Psoas muscle (tissue), 8 donors: Measurements from ENCODE around the gene BMPR1A. TPM values are rescaled to one million over a fixed set of nuclear protein-coding genes. Genes with fewer than 3 reads are reported as not detected.
"Not testable (repeated sequence)": the region's sequence is repeated elsewhere in the genome, so short reads cannot be mapped to it uniquely, and the experiment has no call there.

ENCODE experiments used
- ATAC-seq, 4 donors: fragments of 200-7000 bp; cut with Tn5 transposase; one replicate each; pipeline ENCODE4 v1.9.1; 2020; ENCODE audit warnings: moderate library complexity in 3 of 4, mild to moderate bottlenecking in 2 of 4
- DNase-seq, 2 donors: peaks; one replicate each; pipeline ENCODE4 v3.0.0-alpha.2; 2020
- H3K27ac ChIP-seq: fragments of 200-600 bp; one replicate; pipeline ENCODE4 v1.8.0; 2022
- H3K27me3 ChIP-seq, 3 donors: fragments of 200-600 bp in 1 of 3; one replicate each; pipeline versions ENCODE4 v1.6.1 to v1.8.0; 2013 to 2022; ENCODE audit warnings: low read length in 2 of 3, mild to moderate bottlenecking in 2 of 3, moderate library complexity in 1 of 3; ENCODE audit not compliant: insufficient read depth in 3 of 3
- H3K36me3 ChIP-seq, 2 donors: fragments of 200-600 bp in 1 of 2; one replicate each; pipeline versions ENCODE4 v1.6.1 to v1.8.0; 2013 to 2022; ENCODE audit warnings: low read depth in 1 of 2, mild to moderate bottlenecking in 1 of 2, moderate library complexity in 1 of 2; ENCODE audit not compliant: insufficient read depth in 1 of 2
- H3K4me1 ChIP-seq: fragments of 200-600 bp; one replicate; pipeline ENCODE4 v1.8.0; 2022
- H3K4me3 ChIP-seq: fragments of 200-600 bp; one replicate; pipeline ENCODE4 v1.8.0; 2022; ENCODE audit warnings: mild to moderate bottlenecking
- H3K9me3 ChIP-seq: fragments of 200-600 bp; one replicate; pipeline ENCODE4 v1.8.0; 2022
- WGBS, 3 donors: extraction: QIAGEN DNeasy Blood & Tissue Kit; methylation state at CpG; one replicate each; pipeline versions ENCODE4 v1.1.6 to v1.1.7; 2013; 5-methylcytosine and 5-hydroxymethylcytosine counted together
- intact Hi-C, 2 donors: fragments of 100-400 bp; cut with DNase I; formaldehyde crosslinking; loops; one replicate each; pipeline versions ENCODE4 v1.11.0 to v1.14.2; 2022
- polyA plus RNA-seq, 3 donors: library from polyadenylated mRNA; stranded (reverse); fragments of 200-250 nt; gene quantifications; one replicate each; pipeline ENCODE4 v1.2.3, GENCODE V29; 2013
- total RNA-seq, 4 donors: library from RNA; stranded (reverse); fragmentation: NEBNext Ultra II Directional in 2 of 4; extraction: Animal tissue kit (Norgen Biotek cat#: 25700) in 2 of 4; gene quantifications; one replicate each; pipeline versions ENCODE4 v1.2.1 to v1.2.4, GENCODE V29; 2021 to 2023
- TF ChIP-seq, protein P1 (sequence below): fragments of 200-600 bp; IDR thresholded peaks from one replicate; pipeline ENCODE4 v1.8.0; 2022; ENCODE audit warnings: antibody characterized with exemption
- donor health status: healthy with polysubstance abuse.
- donor health status: DM: no; HTN: no; CAD: no; lungs with moderate emphysema.
- donor health status: Bipolar disorder and iron deficiency.
- donor health status: healthy.
- donor health status: DM: yes; HTN: yes; CAD: no.
- donor health status: DM: no; HTN: no; CAD: no.
- donor health status: DM: no; HTN: no; CAD: no.
- donor health status: DM: yes; HTN: yes; CAD: no.

BMPR1A gene
- total and polyA plus RNA-seq, 7 donors, result 4.6 to 30.0 (median 22.7) TPM

DNA sequence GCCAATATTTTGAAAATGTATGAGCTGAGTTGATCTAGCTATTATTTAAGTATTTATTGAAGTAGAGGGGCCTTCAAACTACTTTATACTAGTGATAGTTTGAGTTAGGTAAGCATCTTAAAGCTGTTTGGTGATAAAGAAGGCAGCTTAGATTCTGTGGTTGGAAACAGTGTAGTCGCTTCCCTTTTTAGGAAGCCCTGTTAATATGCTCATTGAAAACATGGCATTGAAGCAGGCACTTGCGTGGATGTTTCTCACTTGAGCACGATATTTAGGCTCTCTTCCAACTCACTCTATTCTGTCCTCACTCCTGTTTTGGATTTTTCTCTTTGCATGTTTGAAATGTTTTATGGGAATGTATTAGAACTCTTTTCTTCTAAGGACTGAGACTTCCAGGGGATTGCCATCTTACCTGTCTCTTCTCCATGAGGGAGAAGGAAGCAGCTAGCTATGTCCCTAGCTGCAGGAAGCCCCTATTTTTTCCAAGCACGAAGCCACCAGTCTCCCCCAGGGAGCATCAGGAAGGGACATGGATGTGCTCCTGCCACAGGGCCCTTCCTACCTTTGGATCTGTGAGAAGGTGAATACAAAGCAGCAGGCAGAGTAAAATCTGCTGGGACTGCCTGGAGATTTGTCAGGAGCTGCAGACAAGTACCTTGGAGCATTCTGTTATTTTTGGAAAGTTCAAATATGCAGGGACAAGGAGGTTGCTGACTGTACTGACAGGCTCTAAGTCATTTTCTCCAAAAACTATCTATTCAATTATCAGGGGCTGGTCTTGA, 22.0 kb upstream of the BMPR1A start:
- no peak for DNase-seq
- intact Hi-C loops, result loop anchor here in 1 of 2 donors (2.0 kb wide), 1 partner anchor 18 kb away; no protein-coding TSS in a partner anchor
- H3K4me1 ChIP-seq, result peaks cover 43% of the 10 kb centered on the region
- peaks cover 0 to under 1% (median 0%) of the 10 kb centered on the region in 3 donors for H3K27me3 ChIP-seq
- 43 to 46% (median 45%) methylated on average over 4 of the region's 4 CpGs for WGBS, 3 donors
- no peak for ATAC-seq
- peak overlapping the region; percentile 86 for H3K27ac ChIP-seq
- TF ChIP-seq, protein P1, sequence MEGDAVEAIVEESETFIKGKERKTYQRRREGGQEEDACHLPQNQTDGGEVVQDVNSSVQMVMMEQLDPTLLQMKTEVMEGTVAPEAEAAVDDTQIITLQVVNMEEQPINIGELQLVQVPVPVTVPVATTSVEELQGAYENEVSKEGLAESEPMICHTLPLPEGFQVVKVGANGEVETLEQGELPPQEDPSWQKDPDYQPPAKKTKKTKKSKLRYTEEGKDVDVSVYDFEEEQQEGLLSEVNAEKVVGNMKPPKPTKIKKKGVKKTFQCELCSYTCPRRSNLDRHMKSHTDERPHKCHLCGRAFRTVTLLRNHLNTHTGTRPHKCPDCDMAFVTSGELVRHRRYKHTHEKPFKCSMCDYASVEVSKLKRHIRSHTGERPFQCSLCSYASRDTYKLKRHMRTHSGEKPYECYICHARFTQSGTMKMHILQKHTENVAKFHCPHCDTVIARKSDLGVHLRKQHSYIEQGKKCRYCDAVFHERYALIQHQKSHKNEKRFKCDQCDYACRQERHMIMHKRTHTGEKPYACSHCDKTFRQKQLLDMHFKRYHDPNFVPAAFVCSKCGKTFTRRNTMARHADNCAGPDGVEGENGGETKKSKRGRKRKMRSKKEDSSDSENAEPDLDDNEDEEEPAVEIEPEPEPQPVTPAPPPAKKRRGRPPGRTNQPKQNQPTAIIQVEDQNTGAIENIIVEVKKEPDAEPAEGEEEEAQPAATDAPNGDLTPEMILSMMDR, result no peak
- peaks cover 0 to 30% of the 10 kb centered on the region in 2 donors for H3K36me3 ChIP-seq
- no peaks in the 10 kb centered on the region for H3K9me3 ChIP-seq
- no peak overlapping the region for H3K4me3 ChIP-seq

DNA sequence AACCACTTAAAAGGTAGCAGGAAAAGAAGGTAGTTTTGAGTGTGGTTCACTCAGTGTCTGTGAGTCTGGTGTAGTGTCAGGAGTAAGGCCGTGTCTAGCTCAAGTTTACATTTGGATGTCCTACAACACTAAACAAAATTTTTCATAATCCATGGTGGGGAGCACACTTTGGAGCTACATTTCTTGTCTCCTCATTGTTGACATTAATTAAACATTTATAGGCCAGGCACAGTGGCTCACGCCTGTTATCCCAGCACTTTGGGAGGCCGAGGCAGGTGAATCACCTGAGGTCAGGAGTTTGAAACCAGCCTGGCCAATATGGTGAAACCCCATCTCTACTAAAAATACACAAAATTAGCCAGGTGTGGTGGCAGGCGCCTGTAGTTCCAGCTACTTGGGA, 21.1 kb upstream of the BMPR1A start:
- WGBS, 3 donors, result 84 to 89% (median 89%) methylated on average over 4 of the region's 4 CpGs
- intact Hi-C loops, result loop anchor here in 1 of 2 donors (2.0 kb wide), 1 partner anchor 18 kb away; no protein-coding TSS in a partner anchor
- Histone ChIP-seq H3K27ac (peak overlapping the region; percentile 21), H3K36me3 (peaks cover 0 to 22% of the 10 kb centered on the region in 2 donors), H3K4me1 (peaks cover 38% of the 10 kb centered on the region)
- not testable (repeated sequence) for DNase-seq, H3K9me3 ChIP-seq, H3K4me3 ChIP-seq, H3K27me3 ChIP-seq, ATAC-seq

DNA sequence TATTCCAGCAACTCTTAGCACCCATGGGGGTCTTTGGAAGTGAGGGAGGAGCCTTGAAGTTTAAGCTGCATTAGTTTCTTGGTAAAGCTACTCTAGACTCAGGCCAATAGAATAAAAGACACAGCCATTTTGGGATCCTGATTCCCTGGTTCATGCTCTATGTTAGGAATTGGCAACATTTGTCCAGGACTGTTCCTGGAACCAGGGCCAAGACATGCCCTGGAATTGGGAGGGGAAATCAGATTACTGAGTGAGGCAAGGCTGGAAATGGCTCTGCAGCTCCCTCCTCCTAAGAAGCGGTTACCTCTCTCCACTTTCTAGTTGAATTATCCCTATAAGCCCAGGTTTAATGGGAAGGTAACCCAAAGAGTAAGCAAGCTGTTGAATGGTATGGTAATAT, 14.2 kb upstream of the BMPR1A start:
- no peaks in the 10 kb centered on the region for H3K9me3 ChIP-seq
- TF ChIP-seq, protein P1, result no peak
- no peak overlapping the region for H3K27ac ChIP-seq
- ATAC-seq (peak; percentile 26 to 62 (median 47)), DNase-seq (no peak)
- H3K4me3 ChIP-seq, result no peak overlapping the region
- H3K4me1 ChIP-seq, result peaks cover 2% of the 10 kb centered on the region
- whole genome bisulfite sequencing, 3 donors, result 67% methylated on average over 1 of the region's 1 CpG
- intact Hi-C loops, result no loop called here
- H3K27me3 ChIP-seq, result peaks cover 0 to 4% (median 0%) of the 10 kb centered on the region in 3 donors
- H3K36me3 ChIP-seq, result no peaks in the 10 kb centered on the region

DNA sequence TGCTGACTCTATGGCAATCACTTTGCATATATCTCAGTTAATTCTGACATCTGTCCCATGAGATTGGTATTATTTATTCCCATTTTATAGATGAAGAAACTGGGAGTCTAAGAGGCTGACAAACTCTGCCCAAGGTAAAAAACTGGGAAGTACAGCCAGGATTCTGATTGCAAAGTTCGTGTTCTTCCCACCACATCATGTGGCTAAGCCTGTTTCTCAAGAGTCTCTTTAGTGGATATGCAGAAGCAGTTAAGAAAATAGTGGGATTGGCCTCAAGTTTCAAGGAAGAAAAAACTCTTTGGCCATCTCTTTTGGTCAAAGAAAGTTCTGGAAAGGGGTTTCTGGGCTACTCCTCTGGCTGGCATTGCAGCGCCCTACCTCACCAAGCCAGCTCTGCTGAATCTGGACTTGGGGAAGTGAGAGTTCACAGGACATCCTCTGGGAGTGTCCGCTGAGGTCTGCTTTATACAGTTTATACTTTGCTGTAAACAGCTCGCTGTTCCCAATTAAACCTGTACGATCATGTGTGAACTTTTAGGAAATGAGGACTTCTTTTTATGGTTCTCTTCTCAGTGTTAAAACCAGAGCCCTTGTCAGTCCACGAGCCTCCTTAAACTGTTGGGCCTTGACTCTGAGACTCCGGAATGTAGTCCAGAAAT, 12.2 kb upstream of the BMPR1A start:
- peaks cover 0 to 4% (median 0%) of the 10 kb centered on the region in 3 donors for H3K27me3 ChIP-seq

More for the DNA sequence above, 12.2 kb upstream of the BMPR1A start:
- Histone ChIP-seq H3K9me3 (no peaks in the 10 kb centered on the region), H3K36me3 (no peaks in the 10 kb centered on the region), H3K4me1 (peaks cover 2% of the 10 kb centered on the region), H3K27ac (no peak overlapping the region), H3K4me3 (no peak overlapping the region)
- TF ChIP-seq, protein P1, result no peak
- intact Hi-C loops, result no loop called here
- ATAC-seq (no peak), DNase-seq (no peak)
- WGBS, 3 donors, result 68 to 79% (median 75%) methylated on average over 7 of the region's 7 CpGs
